ENCODE data around the gene PLEKHN1.
A peak's percentile ranks its signal among the peaks of the same experiment; 100 is the strongest.
"Not testable (repeated sequence)": the region's sequence is repeated elsewhere in the genome, so short reads cannot be mapped to it uniquely, and the experiment has no call there.

PLEKHN1 gene

GRCh38 chr1:1012736-1013104 lies 46.4 kb downstream of the PLEKHN1 start:
- DNase-seq (ENCODE audit: low read depth), result not testable (repeated sequence)

- peak; percentile 82 for DNase-seq (ENCODE audit: low read depth)
Measured at GRCh38 chr1:1013105-1013921, 47.0 kb downstream of the PLEKHN1 start, which contains the start of gene ISG15. TSS of gene ISG15 (plus strand) at chr1:1013497. CDS start at chr1:1013574, 77 bp downstream.

GRCh38 chr1:1013922-1014648 lies 47.8 kb downstream of the PLEKHN1 start:
- no peak for DNase-seq (ENCODE audit: low read depth)

- DNase-seq (ENCODE audit: low read depth), result no peak
Measured at GRCh38 chr1:1014799-1015681, 48.8 kb downstream of the PLEKHN1 start.

GRCh38 chr1:1017397-1018320 lies 51.4 kb downstream of the PLEKHN1 start:
- DNase-seq (ENCODE audit: low read depth), result not testable (repeated sequence)

GRCh38 chr1:1018321-1018685 lies 52.0 kb downstream of the PLEKHN1 start:
- not testable (repeated sequence) for DNase-seq (ENCODE audit: low read depth)

GRCh38 chr1:1019122-1019999 lies 53.1 kb downstream of the PLEKHN1 start:
- peak; percentile 68 for DNase-seq (ENCODE audit: low read depth)

- DNase-seq (ENCODE audit: low read depth), result no peak
Measured at GRCh38 chr1:1020000-1020404, 53.7 kb downstream of the PLEKHN1 start, which contains the start of gene AGRN. TSS of gene AGRN (plus strand) at chr1:1020120. CDS start at chr1:1020173, 53 bp downstream.

GRCh38 chr1:1020415-1021009 lies 54.2 kb downstream of the PLEKHN1 start:
- DNase-seq (ENCODE audit: low read depth), result no peak

- DNase-seq (ENCODE audit: low read depth), result no peak
Measured at GRCh38 chr1:1021010-1021919, 55.0 kb downstream of the PLEKHN1 start.

- no peak for DNase-seq (ENCODE audit: low read depth)
Measured at GRCh38 chr1:1021920-1022259, 55.6 kb downstream of the PLEKHN1 start.

- DNase-seq (ENCODE audit: low read depth), result no peak
Measured at GRCh38 chr1:1022302-1023009, 56.2 kb downstream of the PLEKHN1 start.

- no peak for DNase-seq (ENCODE audit: low read depth)
Measured at GRCh38 chr1:1023700-1024099, 57.4 kb downstream of the PLEKHN1 start.

- DNase-seq (ENCODE audit: low read depth), result no peak
Measured at GRCh38 chr1:1024149-1024770, 58.0 kb downstream of the PLEKHN1 start.

GRCh38 chr1:1024771-1025699 lies 58.8 kb downstream of the PLEKHN1 start:
- DNase-seq (ENCODE audit: low read depth), result no peak

All from activated T-helper 1 cell treated with Interleukin-2 at 50 U/mL for 16 hours (primary cell).